ENCODE results near the gene SUCLG2. TPM values are rescaled to one million over a fixed set of nuclear protein-coding genes. Genes with fewer than 3 reads are reported as not detected.

Gene SUCLG2
- total RNA-seq, 1 experiment from 2014 or later = 22.3 TPM

- Histone ChIP-seq H4K20me1 (ENCODE audit: low read length) (no peaks in the 10 kb centered on the region), H3K9me2 (replicated peaks; ENCODE audit: low read length) (no peaks in the 10 kb centered on the region), H3K27me3 (ENCODE audit: low read length) (no peaks in the 10 kb centered on the region), H3K4me1 (ENCODE audit: insufficient read depth, low read length) (no peaks in the 10 kb centered on the region), H3K27ac (ENCODE audit: low read length) (no peak overlapping the region), H3K4me3 (ENCODE audit: low read length) (no peak overlapping the region), H3F3A (ENCODE audit: low read length, unreplicated experiment) (no peaks in the 10 kb centered on the region), H3K9ac (ENCODE audit: low read length) (no peak overlapping the region), H2AFZ (ENCODE audit: low read length) (no peak overlapping the region), H3K9me3 (ENCODE audit: low read length) (no peaks in the 10 kb centered on the region), H3K36me3 (ENCODE audit: low read depth, low read length) (no peaks in the 10 kb centered on the region), H3K4me2 (ENCODE audit: low read length) (no peak overlapping the region), H3K79me2 (ENCODE audit: low read length) (no peaks in the 10 kb centered on the region)
- ATAC-seq (no peak), DNase-seq (no peak)
- ChIA-PET CTCF (no interaction called here), POLR2A (ENCODE audit: unreplicated experiment) (no interaction called here)
- intact Hi-C loops (cut with micrococcal nuclease) = no loop called here
- no TSS peak for BruUV-seq (replicated peaks)
- no peak for TF ChIP-seq CTCF (conservative IDR thresholded peaks at IDR 0.05; ENCODE audit: low read depth, low read length)
- TF ChIP-seq EZH2phosphoT487 (IDR thresholded peaks at IDR 0.05; ENCODE audit: borderline replicate concordance, low read length) = no peak
- TF ChIP-seq EZH2 (IDR thresholded peaks at IDR 0.05; ENCODE audit: low read length, unreplicated experiment) = no peak
Observed at GRCh38 chr3:67474311-67474710, 180.1 kb downstream of the SUCLG2 start.

GRCh38 chr3:67472674-67473201, 181.7 kb downstream of the SUCLG2 start:
- no peak for TF ChIP-seq EZH2phosphoT487 (IDR thresholded peaks at IDR 0.05; ENCODE audit: borderline replicate concordance, low read length)
- no peak for TF ChIP-seq CTCF (conservative IDR thresholded peaks at IDR 0.05; ENCODE audit: low read depth, low read length)
- TF ChIP-seq EZH2 (IDR thresholded peaks at IDR 0.05; ENCODE audit: low read length, unreplicated experiment) = no peak
- no peak overlapping the region for H3K4me3 ChIP-seq (ENCODE audit: low read length)
- no peaks in the 10 kb centered on the region for H3K9me3 ChIP-seq (ENCODE audit: low read length)
- no peaks in the 10 kb centered on the region for H3K27me3 ChIP-seq (ENCODE audit: low read length)
- ATAC-seq = no peak
- no peaks in the 10 kb centered on the region for H3K9me2 ChIP-seq (replicated peaks; ENCODE audit: low read length)
- H3K9ac ChIP-seq (ENCODE audit: low read length) = no peak overlapping the region
- H3K4me1 ChIP-seq (ENCODE audit: insufficient read depth, low read length) = no peaks in the 10 kb centered on the region
- H3F3A ChIP-seq (ENCODE audit: low read length, unreplicated experiment) = no peaks in the 10 kb centered on the region
- H3K27ac ChIP-seq (ENCODE audit: low read length) = no peak overlapping the region
- H3K4me2 ChIP-seq (ENCODE audit: low read length) = no peak overlapping the region
- no peak for DNase-seq
- intact Hi-C loops (cut with micrococcal nuclease) = no loop called here
- no peaks in the 10 kb centered on the region for H3K79me2 ChIP-seq (ENCODE audit: low read length)
- H2AFZ ChIP-seq (ENCODE audit: low read length) = no peak overlapping the region
- no peaks in the 10 kb centered on the region for H3K36me3 ChIP-seq (ENCODE audit: low read depth, low read length)
- CTCF ChIA-PET = no interaction called here
- BruUV-seq (replicated peaks) = no TSS peak
- POLR2A ChIA-PET (ENCODE audit: unreplicated experiment) = interaction anchor here (0.5 kb wide), 1 partner anchor 277 kb away, joined by 7 read pairs; no protein-coding TSS in a partner anchor
- H4K20me1 ChIP-seq (ENCODE audit: low read length) = no peaks in the 10 kb centered on the region

- no peaks in the 10 kb centered on the region for H3K4me1 ChIP-seq (ENCODE audit: insufficient read depth, low read length)
- ATAC-seq = no peak
- H2AFZ ChIP-seq (ENCODE audit: low read length) = no peak overlapping the region
- no peak overlapping the region for H3K27ac ChIP-seq (ENCODE audit: low read length)
- no TSS peak for BruUV-seq (replicated peaks)
- CTCF ChIA-PET = no interaction called here
- H3K9me2 ChIP-seq (replicated peaks; ENCODE audit: low read length) = no peaks in the 10 kb centered on the region
- H3K36me3 ChIP-seq (ENCODE audit: low read depth, low read length) = no peaks in the 10 kb centered on the region
- H4K20me1 ChIP-seq (ENCODE audit: low read length) = no peaks in the 10 kb centered on the region
- H3K4me3 ChIP-seq (ENCODE audit: low read length) = no peak overlapping the region
- H3K79me2 ChIP-seq (ENCODE audit: low read length) = no peaks in the 10 kb centered on the region
- no peak overlapping the region for H3K9ac ChIP-seq (ENCODE audit: low read length)
- no peaks in the 10 kb centered on the region for H3K9me3 ChIP-seq (ENCODE audit: low read length)
- no peak overlapping the region for H3K4me2 ChIP-seq (ENCODE audit: low read length)
- H3K27me3 ChIP-seq (ENCODE audit: low read length) = no peaks in the 10 kb centered on the region
- H3F3A ChIP-seq (ENCODE audit: low read length, unreplicated experiment) = no peaks in the 10 kb centered on the region
- POLR2A ChIA-PET (ENCODE audit: unreplicated experiment) = no interaction called here
- TF ChIP-seq EZH2phosphoT487 (IDR thresholded peaks at IDR 0.05; ENCODE audit: borderline replicate concordance, low read length) (no peak), CTCF (conservative IDR thresholded peaks at IDR 0.05; ENCODE audit: low read depth, low read length) (no peak), EZH2 (IDR thresholded peaks at IDR 0.05; ENCODE audit: low read length, unreplicated experiment) (no peak)
- DNase-seq = no peak
- intact Hi-C loops (cut with micrococcal nuclease) = no loop called here
Observed at GRCh38 chr3:67470207-67470606, 184.2 kb downstream of the SUCLG2 start.
